ENCODE measurements around the gene TLE4.
"Not testable (repeated sequence)": the region's sequence is repeated elsewhere in the genome, so short reads cannot be mapped to it uniquely, and the experiment has no call there.

The TLE4 gene

DNA sequence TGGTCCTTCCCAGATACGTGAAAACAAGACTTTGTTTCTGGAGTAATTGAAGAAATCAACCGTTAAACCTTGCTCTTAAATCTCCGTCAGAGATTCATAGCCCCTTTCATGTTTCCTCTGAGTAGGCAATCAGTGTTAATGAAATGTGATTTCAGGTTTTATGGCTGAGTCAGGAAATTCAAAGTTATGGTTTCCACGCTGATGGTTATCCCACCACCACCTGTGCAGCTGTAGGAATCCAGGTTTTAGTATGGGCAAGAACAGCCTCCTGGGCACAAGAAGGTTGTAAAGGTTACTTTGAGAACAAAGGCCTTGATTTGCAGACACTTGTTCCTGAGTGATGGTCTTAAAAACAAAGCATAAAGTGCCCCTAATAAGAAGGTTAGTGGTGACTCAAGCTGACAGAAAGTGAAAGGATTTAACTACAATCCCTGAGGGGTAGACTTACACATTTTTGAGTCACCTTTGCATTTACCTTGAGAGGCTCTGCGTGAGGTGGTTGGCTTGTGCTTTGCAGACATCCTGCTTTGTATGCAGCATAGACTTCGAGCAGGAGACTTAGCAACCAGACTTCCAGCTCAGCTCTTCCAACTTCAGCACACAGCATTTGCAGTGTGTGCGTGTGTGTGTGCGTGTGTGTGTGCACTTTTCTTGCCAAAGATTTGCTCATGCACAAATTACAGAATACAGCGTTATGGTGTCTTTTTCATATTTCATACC, 159.6 kb downstream of the TLE4 start:
- Histone ChIP-seq H3K4me2 (no peak overlapping the region), H3K4me1 (no peaks in the 10 kb centered on the region), H3K4me3 (no peak overlapping the region), H3K27ac (no peak overlapping the region), H3K27me3 (no peaks in the 10 kb centered on the region), H4K20me1 (no peaks in the 10 kb centered on the region), H3K9ac (no peak overlapping the region), H3K9me3 (replicated peaks in 1 of 11) (peaks cover 0 to 10% (median 0%) of the 10 kb centered on the region in 11 experiments; a peak in 6 of 22 replicates), H3K36me3 (peaks cover 33 to 48% (median 44%) of the 10 kb centered on the region in 11 experiments)
- TF ChIP-seq Cebpa-rat (IDR thresholded peaks at IDR 0.05), result no peak

DNA sequence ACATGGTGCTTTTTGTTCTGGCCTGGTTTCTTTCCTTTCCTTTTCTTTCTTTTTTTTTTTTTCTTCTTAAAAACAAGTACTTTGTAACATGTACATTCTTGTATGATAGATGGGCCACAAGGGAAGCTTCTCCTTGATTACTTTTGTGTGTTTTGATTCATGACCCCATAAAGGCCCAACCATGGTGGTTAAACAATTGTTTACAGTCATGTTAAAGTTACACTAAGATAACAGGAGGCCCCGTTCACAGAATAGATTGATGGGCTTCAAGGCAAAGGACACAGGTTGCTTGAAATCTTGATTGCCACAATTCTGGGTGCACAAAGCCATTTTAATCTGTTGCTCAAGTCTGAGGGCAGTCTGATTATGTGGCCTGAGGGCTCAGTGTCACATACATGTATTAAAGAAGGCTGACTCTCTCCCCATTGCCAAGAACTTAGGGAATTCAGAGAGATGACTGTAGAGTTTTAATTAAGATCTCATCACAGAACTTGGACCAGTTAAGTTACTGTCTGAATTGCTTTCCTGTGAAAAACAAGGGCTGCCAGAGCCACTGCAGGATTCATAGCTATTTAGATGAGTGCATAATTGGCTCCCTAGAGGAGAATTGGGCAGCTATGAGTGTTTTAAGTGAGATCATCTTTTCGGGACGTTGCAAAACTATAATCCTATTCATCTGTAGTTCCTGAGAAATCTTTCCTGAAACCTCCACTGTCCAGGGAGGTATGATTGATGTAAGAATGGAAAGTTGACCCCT, 163.4 kb downstream of the TLE4 start:
- H3K27me3 ChIP-seq, result no peaks in the 10 kb centered on the region
- H4K20me1 ChIP-seq, result no peaks in the 10 kb centered on the region
- no peak overlapping the region for H3K4me2 ChIP-seq
- no peak for TF ChIP-seq Cebpa-rat (IDR thresholded peaks at IDR 0.05)
- peaks cover 0 to 16% (median 3%) of the 10 kb centered on the region in 11 experiments; a peak in 8 of 22 replicates for H3K9me3 ChIP-seq (replicated peaks in 1 of 11)
- no peak overlapping the region for H3K27ac ChIP-seq
- no peak overlapping the region for H3K9ac ChIP-seq
- no peak overlapping the region for H3K4me3 ChIP-seq
- peaks cover under 1 to 10% (median 5%) of the 10 kb centered on the region in 11 experiments; a peak in 8 of 22 replicates for H3K36me3 ChIP-seq
- no peaks in the 10 kb centered on the region for H3K4me1 ChIP-seq

DNA sequence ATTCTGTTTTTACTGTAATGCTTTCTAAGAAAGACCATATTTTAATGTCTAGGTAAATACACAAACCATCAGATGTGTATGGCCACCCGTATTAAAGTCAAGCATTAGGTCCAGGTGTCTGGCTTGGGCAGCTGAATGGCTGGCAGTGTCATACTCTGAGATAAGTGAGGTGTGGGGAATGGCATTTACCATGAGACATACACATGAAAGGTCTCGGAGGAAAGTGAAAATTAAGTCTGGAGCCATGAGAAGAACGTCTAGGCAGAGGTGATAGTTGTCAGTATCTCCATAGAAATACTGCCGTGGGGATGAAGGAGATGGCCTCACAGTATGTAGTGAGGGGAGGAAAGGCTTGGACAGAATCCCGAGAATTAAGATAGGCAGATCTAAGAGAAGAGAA, 164.3 kb downstream of the TLE4 start:
- no peak overlapping the region for H3K4me3 ChIP-seq

DNA sequence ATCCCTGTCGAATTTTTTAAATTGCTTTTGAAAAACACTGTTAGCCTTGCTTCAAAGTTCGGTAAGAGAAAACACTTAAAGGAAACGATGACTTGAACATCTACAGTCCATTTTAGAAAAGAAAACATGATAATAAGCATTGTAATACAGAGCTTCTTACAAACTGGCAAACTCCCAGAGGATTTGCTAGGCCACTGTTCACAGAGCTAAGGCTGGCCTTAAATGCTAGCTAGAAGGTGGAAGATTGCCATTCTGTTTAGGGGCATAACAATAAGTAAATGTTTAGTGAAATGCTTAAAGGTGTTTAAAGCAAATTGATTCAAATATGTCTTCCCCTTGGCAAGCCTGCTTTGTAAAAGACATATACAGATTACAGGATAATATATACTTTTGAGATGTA, 169.6 kb downstream of the TLE4 start:
- Histone ChIP-seq H3K9me3 (replicated peaks in 1 of 11) (peaks cover 0 to 7% (median 0%) of the 10 kb centered on the region in 11 experiments; a peak in 3 of 22 replicates), H3K9ac (no peak overlapping the region), H3K27me3 (no peaks in the 10 kb centered on the region), H3K4me3 (no peak overlapping the region), H3K4me2 (no peak overlapping the region), H3K27ac (no peak overlapping the region), H4K20me1 (no peaks in the 10 kb centered on the region), H3K36me3 (no peaks in the 10 kb centered on the region), H3K4me1 (no peaks in the 10 kb centered on the region)
- no peak for TF ChIP-seq Cebpa-rat (IDR thresholded peaks at IDR 0.05)

More for the DNA sequence above, 164.3 kb downstream of the TLE4 start:
- Histone ChIP-seq H3K4me1 (no peaks in the 10 kb centered on the region), H3K36me3 (0 out of 22 replicates have a peak, but pooled peaks cover 0 to 1% (median 0%) of the 10 kb centered on the region in 11 experiments), H3K27me3 (no peaks in the 10 kb centered on the region), H3K4me2 (no peak overlapping the region), H3K9me3 (replicated peaks in 1 of 11) (peaks cover 0 to 16% (median 3%) of the 10 kb centered on the region in 11 experiments; a peak in 8 of 22 replicates), H3K27ac (no peak overlapping the region), H3K9ac (no peak overlapping the region), H4K20me1 (no peaks in the 10 kb centered on the region)
- TF ChIP-seq Cebpa-rat (IDR thresholded peaks at IDR 0.05), result no peak

DNA sequence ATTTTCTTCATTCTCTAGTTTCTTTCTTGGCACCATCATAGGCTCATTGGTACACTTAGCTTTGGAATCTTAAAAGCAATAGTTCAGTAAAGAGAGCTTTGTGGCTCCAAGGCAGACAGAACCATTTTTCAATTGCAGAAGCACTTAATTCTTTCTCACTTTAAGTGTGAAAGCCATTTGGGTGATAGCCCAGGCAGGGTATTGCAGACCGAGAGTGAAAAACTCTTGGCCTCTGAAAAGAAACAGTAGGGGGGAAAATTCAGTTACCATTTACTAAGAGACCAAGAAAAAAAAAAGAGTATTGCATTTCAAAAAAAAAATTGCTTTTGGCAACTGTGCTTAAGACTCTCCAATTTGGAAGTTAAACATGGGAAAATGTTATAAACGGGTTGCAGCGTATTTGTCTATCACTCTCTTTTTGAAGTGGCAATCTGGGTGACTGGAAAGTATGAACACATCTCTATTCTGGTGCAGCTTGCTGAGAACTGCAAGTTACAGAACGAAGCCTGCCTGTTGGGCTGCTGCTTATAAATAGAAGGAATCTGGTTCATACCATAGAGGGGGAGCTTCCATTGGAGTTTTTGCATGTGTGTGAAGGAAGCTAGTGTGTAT, 170.5 kb downstream of the TLE4 start:
- no peak overlapping the region for H3K4me2 ChIP-seq
- no peak for TF ChIP-seq Cebpa-rat (IDR thresholded peaks at IDR 0.05)
- no peaks in the 10 kb centered on the region for H3K27me3 ChIP-seq
- H3K4me3 ChIP-seq, result no peak overlapping the region
- no peak overlapping the region for H3K27ac ChIP-seq
- no peaks in the 10 kb centered on the region for H3K36me3 ChIP-seq
- H3K4me1 ChIP-seq, result no peaks in the 10 kb centered on the region
- H3K9ac ChIP-seq, result no peak overlapping the region
- peaks cover 0 to 7% (median 0%) of the 10 kb centered on the region in 11 experiments; a peak in 3 of 22 replicates for H3K9me3 ChIP-seq (replicated peaks in 1 of 11)
- no peaks in the 10 kb centered on the region for H4K20me1 ChIP-seq

DNA sequence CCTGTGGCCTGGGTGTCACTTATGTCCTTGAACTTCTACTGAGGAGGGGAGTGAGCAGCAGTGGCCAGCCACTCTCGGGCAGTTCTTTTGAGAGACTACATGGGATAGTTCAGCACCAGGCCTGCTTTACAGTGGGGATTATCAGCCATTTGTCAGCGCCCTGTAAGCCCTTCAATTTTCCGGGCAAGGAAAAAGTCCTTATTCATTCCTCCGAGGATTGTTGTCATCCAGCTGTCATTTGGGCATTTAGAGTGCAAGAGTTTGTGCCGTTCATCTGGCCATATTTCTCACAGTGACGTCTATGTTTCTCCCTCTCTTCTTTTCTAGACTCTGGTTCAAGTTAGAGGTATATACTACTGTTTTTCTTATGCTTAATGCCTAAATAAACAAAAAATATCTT, 172.8 kb downstream of the TLE4 start:
- peaks cover 0 to 1% (median 0%) of the 10 kb centered on the region in 11 experiments; a peak in 2 of 22 replicates for H3K9me3 ChIP-seq (replicated peaks in 1 of 11)
- H3K27me3 ChIP-seq, result no peaks in the 10 kb centered on the region
- no peaks in the 10 kb centered on the region for H3K4me1 ChIP-seq
- no peak overlapping the region for H3K27ac ChIP-seq
- no peak overlapping the region for H3K4me2 ChIP-seq
- H3K9ac ChIP-seq, result no peak overlapping the region
- no peak for TF ChIP-seq Cebpa-rat (IDR thresholded peaks at IDR 0.05)
- H3K4me3 ChIP-seq, result no peak overlapping the region
- H3K36me3 ChIP-seq, result no peaks in the 10 kb centered on the region
- no peaks in the 10 kb centered on the region for H4K20me1 ChIP-seq

DNA sequence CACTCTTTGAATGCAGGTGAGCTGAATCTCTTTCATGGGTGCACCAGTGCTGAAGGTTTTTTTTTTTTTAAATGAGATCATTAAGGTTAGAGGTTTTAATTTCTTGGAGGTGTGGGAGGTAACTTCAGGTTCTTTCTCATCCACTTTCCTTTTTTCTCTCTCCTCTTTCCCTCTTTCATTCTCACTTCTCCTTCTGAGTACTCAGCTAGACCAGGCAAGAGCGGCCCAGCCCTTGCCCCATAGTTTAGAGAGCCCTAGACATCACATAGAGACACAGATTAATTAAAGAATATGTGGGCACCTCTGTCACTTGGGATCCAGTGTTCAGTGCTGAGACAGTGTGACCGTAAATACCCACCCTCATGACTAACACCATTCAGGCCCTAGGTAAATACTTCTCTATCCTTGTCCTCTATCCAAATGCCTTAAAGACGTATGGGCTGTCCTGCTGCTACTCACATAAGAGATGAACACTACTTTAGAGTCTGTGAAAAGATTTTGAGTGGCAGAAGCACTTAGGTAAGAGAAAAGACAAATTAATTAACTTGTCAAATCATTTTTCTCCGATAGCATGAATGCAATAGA, 174.1 kb downstream of the TLE4 start:
- H4K20me1 ChIP-seq, result no peaks in the 10 kb centered on the region
- no peaks in the 10 kb centered on the region for H3K36me3 ChIP-seq
- no peaks in the 10 kb centered on the region for H3K4me1 ChIP-seq
- no peak for TF ChIP-seq Cebpa-rat (IDR thresholded peaks at IDR 0.05)
- H3K27ac ChIP-seq, result no peak overlapping the region
- H3K27me3 ChIP-seq, result no peaks in the 10 kb centered on the region
- H3K9me3 ChIP-seq (replicated peaks in 1 of 11), result peaks cover 0 to 8% (median 6%) of the 10 kb centered on the region in 11 experiments; a peak in 16 of 22 replicates
- no peak overlapping the region for H3K4me3 ChIP-seq
- no peak overlapping the region for H3K4me2 ChIP-seq
- no peak overlapping the region for H3K9ac ChIP-seq

DNA sequence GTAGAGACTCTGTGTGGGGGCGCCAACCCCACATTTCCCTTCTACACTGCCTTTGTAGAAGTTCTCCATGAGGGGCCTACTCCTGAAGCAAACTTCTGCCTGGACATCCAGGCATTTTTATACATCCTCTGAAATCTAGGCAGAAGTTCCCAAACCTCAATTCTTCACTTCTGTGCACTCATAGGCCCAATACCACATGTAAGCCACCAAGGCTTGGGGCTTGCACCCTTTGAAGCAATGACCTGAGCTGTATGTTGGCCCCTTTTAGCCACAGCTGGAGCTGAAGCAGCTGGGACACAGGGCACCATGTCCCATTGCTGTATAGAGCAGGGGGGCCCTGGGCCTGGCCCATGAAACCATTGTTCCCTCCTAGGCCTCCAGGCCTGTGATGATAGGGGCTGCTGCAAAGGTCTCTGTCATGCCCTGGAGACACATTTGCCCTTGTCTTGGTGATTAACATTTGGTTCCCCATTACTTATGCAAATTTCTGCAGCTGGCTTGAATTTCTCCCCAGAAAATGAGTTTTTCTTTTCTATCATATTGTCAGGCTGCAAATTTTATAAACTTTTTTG, 180.2 kb downstream of the TLE4 start:
- H3K4me1 ChIP-seq, H3K27me3 ChIP-seq, H3K9ac ChIP-seq, H3K36me3 ChIP-seq, H4K20me1 ChIP-seq, H3K4me2 ChIP-seq, H3K27ac ChIP-seq: not testable (repeated sequence)
- Histone ChIP-seq H3K9me3 (replicated peaks in 1 of 11) (peaks cover 24 to 60% (median 45%) of the 10 kb centered on the region in 11 experiments), H3K4me3 (peak overlapping the region in 1 of 10 experiments; percentile 11; a peak in 1 of 20 replicates)

DNA sequence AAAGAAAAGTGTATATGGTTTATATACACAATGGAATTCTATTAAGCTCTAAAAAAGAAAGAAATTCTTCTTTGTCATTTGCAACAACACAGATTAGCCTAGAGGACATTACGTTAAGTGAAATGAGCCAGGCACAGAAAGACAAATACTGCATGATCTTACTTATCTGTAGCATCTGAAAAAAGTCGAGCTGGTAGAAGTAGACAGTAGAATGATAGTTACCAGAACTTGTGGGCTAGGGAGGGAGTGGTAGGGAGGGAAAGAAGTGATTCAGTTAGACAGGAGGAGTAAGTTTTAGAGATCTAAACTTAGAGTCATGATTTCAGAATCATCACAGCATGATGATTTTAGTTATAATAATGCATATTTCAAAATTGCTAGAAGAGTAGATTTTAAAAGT, 184.6 kb downstream of the TLE4 start:
- no peak overlapping the region for H3K4me2 ChIP-seq
- TF ChIP-seq Cebpa-rat (IDR thresholded peaks at IDR 0.05), result no peak

More for the DNA sequence above, 184.6 kb downstream of the TLE4 start:
- Histone ChIP-seq H3K4me3 (no peak overlapping the region), H3K36me3 (peaks cover 0 to 8% (median 0%) of the 10 kb centered on the region in 11 experiments; a peak in 2 of 22 replicates), H3K9me3 (replicated peaks in 1 of 11) (peaks cover 17 to 71% (median 43%) of the 10 kb centered on the region in 11 experiments), H4K20me1 (no peaks in the 10 kb centered on the region), H3K4me1 (no peaks in the 10 kb centered on the region), H3K9ac (no peak overlapping the region), H3K27me3 (no peaks in the 10 kb centered on the region), H3K27ac (no peak overlapping the region)
